Measurements from ENCODE around the gene FMNL2. TPM values are rescaled to one million over a fixed set of nuclear protein-coding genes. Genes with fewer than 3 reads are reported as not detected.

The FMNL2 gene
- total and polyA plus RNA-seq, 2 of the 4 experiments (the other 2 are of a cell fraction) = 10.9 to 11.4 TPM

DNA sequence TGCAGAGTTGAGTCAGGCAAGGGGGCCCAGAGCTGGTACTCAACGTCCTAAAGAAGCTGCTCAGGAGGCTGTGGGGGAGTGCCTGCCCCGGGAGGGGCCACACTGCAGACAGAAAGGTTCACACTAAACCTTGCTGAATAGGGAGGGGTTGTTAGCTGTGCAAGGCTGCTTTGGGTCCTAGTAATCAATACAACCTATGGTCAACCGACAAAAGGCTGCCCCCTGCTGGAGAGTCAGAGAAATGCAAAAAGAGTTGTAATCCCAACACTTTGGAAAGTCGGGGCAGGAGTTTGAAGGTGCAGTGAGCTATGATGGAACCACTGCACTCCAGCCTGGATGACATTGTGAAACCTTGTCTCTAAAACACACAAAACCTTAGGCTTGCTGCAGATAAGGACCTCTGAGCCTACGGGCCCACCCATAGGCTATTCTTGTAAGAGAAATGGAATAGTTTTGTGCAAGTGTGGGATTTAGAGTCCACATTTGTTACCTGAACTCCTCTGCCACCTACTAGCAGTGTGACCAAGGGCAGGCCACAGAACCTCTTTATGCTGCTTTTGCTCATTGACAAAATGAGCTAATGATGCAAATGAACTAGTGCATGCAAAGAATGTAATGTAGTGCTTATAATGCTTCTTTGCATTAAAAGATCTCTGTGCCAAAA lies 300.8 kb downstream of the FMNL2 start:
- Histone ChIP-seq H4K20me1 (ENCODE audit: insufficient read depth, low read length) (no peaks in the 10 kb centered on the region), H3K79me1 (ENCODE audit: low read depth in 1 of 2, low read length in 2 of 2) (0 out of 4 replicates have a peak, but pooled peaks cover 0 to 5% of the 10 kb centered on the region in 2 experiments), H2AK9ac (replicated peaks; ENCODE audit: low read depth, low read length, poor library complexity) (no peak overlapping the region), H2BK5ac (ENCODE audit: low read depth, low read length, poor library complexity, severe bottlenecking) (no peak overlapping the region), H3K23ac (ENCODE audit: low read depth, low read length) (no peak overlapping the region; the same call in 1 of the 2 replicates), H3K4me1 (ENCODE audit: control insufficient read depth, insufficient read depth, low read length) (no peaks in the 10 kb centered on the region), H2BK120ac (ENCODE audit: low read depth, low read length) (no peak overlapping the region), H3K4me3 (ENCODE audit: insufficient read depth, low read depth, low read length) (no peak overlapping the region), H3K4ac (ENCODE audit: low read depth, low read length) (no peak overlapping the region), H3K9ac (ENCODE audit: low read depth, low read length) (no peak overlapping the region), H4K91ac (ENCODE audit: insufficient read depth, low read depth, low read length) (no peak overlapping the region), H3K9me3 (ENCODE audit: control insufficient read depth, insufficient read depth, low read length) (no peaks in the 10 kb centered on the region), H2AK5ac (ENCODE audit: low read depth, low read length) (no peak overlapping the region), H3K36me3 (ENCODE audit: control insufficient read depth, insufficient read depth, low read length) (peaks cover 19% of the 10 kb centered on the region), H4K5ac (ENCODE audit: low read depth, low read length) (no peak overlapping the region), H2BK15ac (ENCODE audit: low read depth, low read length) (no peak overlapping the region), H3K4me2 (ENCODE audit: low read depth, low read length) (no peak overlapping the region), H3K27me3 (ENCODE audit: control insufficient read depth, insufficient read depth, low read length) (no peaks in the 10 kb centered on the region), H3K18ac (ENCODE audit: low read depth, low read length) (no peak overlapping the region), H3K56ac (ENCODE audit: extremely low read depth, insufficient read depth, low read length) (no peak overlapping the region), H3K27ac (ENCODE audit: insufficient read depth, low read length) (no peak overlapping the region), H2AFZ (replicated peaks; ENCODE audit: low read length, poor library complexity) (peak overlapping the region; percentile 18), H2BK20ac (ENCODE audit: low read depth, low read length) (no peak overlapping the region), H3K9me1 (ENCODE audit: insufficient read depth, low read length) (no peaks in the 10 kb centered on the region), H4K8ac (ENCODE audit: low read depth in 2 of 2, low read length in 2 of 2) (no peak overlapping the region), H3K14ac (replicated peaks; ENCODE audit: low read depth, low read length) (no peak overlapping the region)
- TF ChIP-seq MXI1 (IDR thresholded peaks at IDR 0.05; ENCODE audit: borderline replicate concordance, low read depth, low read length) = no peak
- no peak for TF ChIP-seq CEBPB (IDR thresholded peaks at IDR 0.05; ENCODE audit: low read depth, low read length)
- no peak for TF ChIP-seq MAFK (IDR thresholded peaks at IDR 0.05; ENCODE audit: low read depth, low read length)
- peak; percentile 91 for TF ChIP-seq SMC3 (IDR thresholded peaks at IDR 0.05; ENCODE audit: low read depth, low read length)
- TF ChIP-seq, protein P1, sequence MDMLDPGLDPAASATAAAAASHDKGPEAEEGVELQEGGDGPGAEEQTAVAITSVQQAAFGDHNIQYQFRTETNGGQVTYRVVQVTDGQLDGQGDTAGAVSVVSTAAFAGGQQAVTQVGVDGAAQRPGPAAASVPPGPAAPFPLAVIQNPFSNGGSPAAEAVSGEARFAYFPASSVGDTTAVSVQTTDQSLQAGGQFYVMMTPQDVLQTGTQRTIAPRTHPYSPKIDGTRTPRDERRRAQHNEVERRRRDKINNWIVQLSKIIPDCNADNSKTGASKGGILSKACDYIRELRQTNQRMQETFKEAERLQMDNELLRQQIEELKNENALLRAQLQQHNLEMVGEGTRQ (IDR thresholded peaks at IDR 0.05; ENCODE audit: low read depth, low read length) = no peak
- TF ChIP-seq POLR2A (IDR thresholded peaks at IDR 0.05; ENCODE audit: low read depth, low read length) = no peak
- TF ChIP-seq RAD21 (IDR thresholded peaks at IDR 0.05; ENCODE audit: low read length) = peak; percentile 82
- TF ChIP-seq, protein P2, sequence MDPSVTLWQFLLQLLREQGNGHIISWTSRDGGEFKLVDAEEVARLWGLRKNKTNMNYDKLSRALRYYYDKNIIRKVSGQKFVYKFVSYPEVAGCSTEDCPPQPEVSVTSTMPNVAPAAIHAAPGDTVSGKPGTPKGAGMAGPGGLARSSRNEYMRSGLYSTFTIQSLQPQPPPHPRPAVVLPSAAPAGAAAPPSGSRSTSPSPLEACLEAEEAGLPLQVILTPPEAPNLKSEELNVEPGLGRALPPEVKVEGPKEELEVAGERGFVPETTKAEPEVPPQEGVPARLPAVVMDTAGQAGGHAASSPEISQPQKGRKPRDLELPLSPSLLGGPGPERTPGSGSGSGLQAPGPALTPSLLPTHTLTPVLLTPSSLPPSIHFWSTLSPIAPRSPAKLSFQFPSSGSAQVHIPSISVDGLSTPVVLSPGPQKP (IDR thresholded peaks at IDR 0.05; ENCODE audit: borderline replicate concordance, low read depth, low read length) = no peak
- TF ChIP-seq, protein P3, sequence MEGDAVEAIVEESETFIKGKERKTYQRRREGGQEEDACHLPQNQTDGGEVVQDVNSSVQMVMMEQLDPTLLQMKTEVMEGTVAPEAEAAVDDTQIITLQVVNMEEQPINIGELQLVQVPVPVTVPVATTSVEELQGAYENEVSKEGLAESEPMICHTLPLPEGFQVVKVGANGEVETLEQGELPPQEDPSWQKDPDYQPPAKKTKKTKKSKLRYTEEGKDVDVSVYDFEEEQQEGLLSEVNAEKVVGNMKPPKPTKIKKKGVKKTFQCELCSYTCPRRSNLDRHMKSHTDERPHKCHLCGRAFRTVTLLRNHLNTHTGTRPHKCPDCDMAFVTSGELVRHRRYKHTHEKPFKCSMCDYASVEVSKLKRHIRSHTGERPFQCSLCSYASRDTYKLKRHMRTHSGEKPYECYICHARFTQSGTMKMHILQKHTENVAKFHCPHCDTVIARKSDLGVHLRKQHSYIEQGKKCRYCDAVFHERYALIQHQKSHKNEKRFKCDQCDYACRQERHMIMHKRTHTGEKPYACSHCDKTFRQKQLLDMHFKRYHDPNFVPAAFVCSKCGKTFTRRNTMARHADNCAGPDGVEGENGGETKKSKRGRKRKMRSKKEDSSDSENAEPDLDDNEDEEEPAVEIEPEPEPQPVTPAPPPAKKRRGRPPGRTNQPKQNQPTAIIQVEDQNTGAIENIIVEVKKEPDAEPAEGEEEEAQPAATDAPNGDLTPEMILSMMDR (conservative IDR thresholded peaks at IDR 0.05; ENCODE audit: low read depth, low read length) = peak; percentile 75
- TF ChIP-seq RFX5 (IDR thresholded peaks at IDR 0.05; ENCODE audit: low read depth, low read length) = no peak
- no peak for TF ChIP-seq CHD1 (IDR thresholded peaks at IDR 0.05; ENCODE audit: low read depth, low read length)
- no peak for TF ChIP-seq RCOR1 (IDR thresholded peaks at IDR 0.05; ENCODE audit: insufficient replicate concordance, low read length)
- dilution Hi-C loops (cut with HindIII; ENCODE audit: low sequenced_read_pairs, unreplicated experiment) (loop anchor here (25.0 kb wide), 1 partner anchor 448 kb away; the partner anchor contains the start of gene STAM2), in situ Hi-C loops (cut with MboI; ENCODE audit: low sequenced_read_pairs) (loop anchor here (10.0 kb wide), 1 partner anchor 601 kb away; no protein-coding TSS in a partner anchor), intact Hi-C loops (cut with micrococcal nuclease) (loop anchor here (1.0 to 2.0 kb wide), 4 partner anchors 299 to 598 kb away; no protein-coding TSS in a partner anchor)
- BruUV-seq (replicated peaks) = no TSS peak
- whole genome bisulfite sequencing, 2 experiments (ENCODE audit: extremely low coverage in 2 of 2, insufficient read length in 1 of 2) = no CpG with 5 or more reads among the region's 5 CpGs
- ATAC-seq (ENCODE audit: low read depth) = peak; percentile 79
- POLR2A ChIA-PET (ENCODE audit: unreplicated experiment) = interaction anchor here (1.0 kb wide), 1 partner anchor 460 kb away, joined by 3 read pairs; the partner anchor contains the start of gene STAM2
- CTCF ChIA-PET = interaction anchor here (0.5 to 2.5 kb wide), 13 partner anchors 9 to 971 kb away, joined by 3 to 14 read pairs (median 4); partner anchors contain the start of genes PRPF40A and STAM2
- peak; percentile 53 for DNase-seq

All from IMR-90 (cell line).